Inferior parietal cortex (tissue), 1 donor: ENCODE data around the gene RNF8.
A peak's percentile ranks its signal among the peaks of the same experiment; 100 is the strongest.
"Not testable (repeated sequence)": the region's sequence is repeated elsewhere in the genome, so short reads cannot be mapped to it uniquely, and the experiment has no call there.

ENCODE experiments used
- DNase-seq: peaks from one replicate; pipeline ENCODE4 v3.0.0-alpha.2; 2016; ENCODE audit errors: extremely low spot score

The RNF8 gene

GRCh38 chr6:37399795-37400490 is 46.2 kb downstream of the RNF8 start:
- no peak for DNase-seq

GRCh38 chr6:37401658-37402057 is 47.9 kb downstream of the RNF8 start:
- not testable (repeated sequence) for DNase-seq

GRCh38 chr6:37406726-37407341 is 53.1 kb downstream of the RNF8 start:
- DNase-seq = no peak

- no peak for DNase-seq
Observed at GRCh38 chr6:37407948-37408347, 54.2 kb downstream of the RNF8 start.

- no peak for DNase-seq
Observed at GRCh38 chr6:37409501-37409900, 55.7 kb downstream of the RNF8 start.

- DNase-seq = no peak
Observed at GRCh38 chr6:37417393-37417792, 63.6 kb downstream of the RNF8 start.

GRCh38 chr6:37418722-37419121 is 64.9 kb downstream of the RNF8 start:
- no peak for DNase-seq

GRCh38 chr6:37426058-37426944 is 72.5 kb downstream of the RNF8 start:
- no peak for DNase-seq

GRCh38 chr6:37426945-37427510 is 73.2 kb downstream of the RNF8 start:
- no peak for DNase-seq

- DNase-seq = no peak
Observed at GRCh38 chr6:37429352-37429750, 75.6 kb downstream of the RNF8 start.

- no peak for DNase-seq
Observed at GRCh38 chr6:37432590-37432915, 78.8 kb downstream of the RNF8 start.

GRCh38 chr6:37432916-37433656 is 79.3 kb downstream of the RNF8 start, which contains the start of gene CMTR1:
Gene CMTR1, plus strand, starts transcription at chr6:37433221. Its CDS starts 2,409 bp downstream, at chr6:37435630.
- DNase-seq = peak; percentile 89

GRCh38 chr6:37433657-37434271 is 80.0 kb downstream of the RNF8 start:
- no peak for DNase-seq

- DNase-seq = no peak
Observed at GRCh38 chr6:37435373-37435772, 81.6 kb downstream of the RNF8 start.

GRCh38 chr6:37435816-37436215 is 82.0 kb downstream of the RNF8 start:
- DNase-seq = no peak

- DNase-seq = no peak
Observed at GRCh38 chr6:37438930-37439329, 85.1 kb downstream of the RNF8 start.

- no peak for DNase-seq
Observed at GRCh38 chr6:37441651-37442050, 87.9 kb downstream of the RNF8 start.

GRCh38 chr6:37442416-37443215 is 88.8 kb downstream of the RNF8 start:
- DNase-seq = no peak

GRCh38 chr6:37443216-37443542 is 89.4 kb downstream of the RNF8 start:
- DNase-seq = not testable (repeated sequence)
